H1 (cell line): Measurements from ENCODE around the gene PPP1R13B. TPM values are rescaled to one million over a fixed set of nuclear protein-coding genes. Genes with fewer than 3 reads are reported as not detected.
"Not testable (repeated sequence)": the region's sequence is repeated elsewhere in the genome, so short reads cannot be mapped to it uniquely, and the experiment has no call there.

Source experiments
- CTCF ChIA-PET: fragments of 300-600 bp; sonication (Branson Sonifier 250); formaldehyde crosslinking; loops from one replicate; lab custom pipeline; 2021; ENCODE audit not compliant: partially characterized antibody; lab: Charles Lee
- POLR2A ChIA-PET: fragments of 300-600 bp; sonication (Branson Sonifier 250); formaldehyde crosslinking; loops from one replicate; lab custom pipeline; 2021; ENCODE audit warnings: inconsistent platforms; ENCODE audit not compliant: partially characterized antibody; lab: Charles Lee
- DNase-seq, 2 experiments: peaks; one replicate each; pipeline versions ENCODE4 v3.0.0 to v3.0.0-alpha.2; 2010 to 2022; ENCODE audit warnings: low spot score in 2 of 2, low read depth in 1 of 2, mixed read lengths in 1 of 2
- FAIRE-seq: peaks from 2 replicates; lab custom pipeline; 2011; peaks lifted over from hg19 to GRCh38; lab: Jason Lieb, UNC
- H2AFZ ChIP-seq: 2 replicates; pipeline ENCODE4 v1.8.1; 2012; ENCODE audit warnings: low read length, inconsistent platforms
- H2AK5ac ChIP-seq: 2 replicates; pipeline ENCODE4 v1.6.1; 2013; ENCODE audit warnings: low read depth, low read length
- H2BK120ac ChIP-seq: replicated peaks from 2 replicates; pipeline ENCODE3; 2013; ENCODE audit warnings: low read depth, low read length, inconsistent platforms
- H2BK12ac ChIP-seq: 2 replicates; pipeline ENCODE4 v1.6.1; 2013; ENCODE audit warnings: low read depth, low read length
- H2BK15ac ChIP-seq: 2 replicates; pipeline ENCODE4 v1.6.1; 2013; ENCODE audit warnings: low read length
- H2BK20ac ChIP-seq: 2 replicates; pipeline ENCODE4 v1.6.1; 2013; ENCODE audit warnings: low read length
- H2BK5ac ChIP-seq: 2 replicates; pipeline ENCODE4 v1.6.1; 2013; ENCODE audit warnings: low read depth, low read length
- H3K14ac ChIP-seq: 2 replicates; pipeline ENCODE4 v1.6.1; 2013; ENCODE audit warnings: inconsistent platforms; ENCODE audit not compliant: insufficient read length
- H3K18ac ChIP-seq: 2 replicates; pipeline ENCODE4 v1.6.1; 2013; ENCODE audit warnings: low read length; ENCODE audit errors: extremely low read depth
- H3K23ac ChIP-seq: 2 replicates; pipeline ENCODE4 v1.6.1; 2013; ENCODE audit warnings: inconsistent platforms; ENCODE audit not compliant: insufficient read length
- H3K23me2 ChIP-seq: 2 replicates; pipeline ENCODE4 v1.6.1; 2013; ENCODE audit warnings: low read depth, low read length
- H3K27ac ChIP-seq: 2 replicates; pipeline ENCODE4 v1.6.1; 2011; ENCODE audit warnings: low read depth, low read length, inconsistent platforms
- H3K27me3 ChIP-seq, 4 experiments: replicated peaks in 1 of 4; 1 replicate in 1 of 4; 2 replicates in 3 of 4; pipeline versions ENCODE4 v1.6.1 to v1.8.1; 2011 to 2013; ENCODE audit warnings: low read length in 3 of 4, mild to moderate bottlenecking in 3 of 4, inconsistent platforms in 2 of 4, mixed read lengths in 2 of 4, moderate library complexity in 1 of 4; ENCODE audit not compliant: control insufficient read depth in 3 of 4, insufficient read depth in 3 of 4; ENCODE audit errors: extremely low read depth in 1 of 4
- H3K36me3 ChIP-seq, 4 experiments: 2 replicates each; pipeline versions ENCODE4 v1.6.1 to v1.8.1; 2011 to 2013; ENCODE audit warnings: mild to moderate bottlenecking in 4 of 4, low read length in 3 of 4, moderate library complexity in 2 of 4, control low read depth in 1 of 4, inconsistent platforms in 1 of 4; ENCODE audit not compliant: insufficient read depth in 4 of 4, control insufficient read depth in 2 of 4
- H3K4ac ChIP-seq: replicated peaks from 2 replicates; pipeline ENCODE3; 2013; ENCODE audit warnings: low read length, low read depth, mixed read lengths, inconsistent platforms; ENCODE audit not compliant: insufficient read length
- H3K4me1 ChIP-seq, 4 experiments: replicated peaks in 1 of 4; 1 replicate in 1 of 4; 2 replicates in 3 of 4; pipeline versions ENCODE4 v1.6.1 to v1.8.1; 2011 to 2013; ENCODE audit warnings: low read length in 3 of 4, inconsistent platforms in 2 of 4, mixed read lengths in 1 of 4; ENCODE audit not compliant: insufficient read depth in 4 of 4, control insufficient read depth in 3 of 4
- H3K4me2 ChIP-seq, 2 experiments: 2 replicates each; pipeline versions ENCODE4 v1.6.1 to v1.8.1; 2011 to 2013; ENCODE audit warnings: low read depth in 2 of 2, low read length in 2 of 2, control low read depth in 1 of 2, inconsistent platforms in 1 of 2, mild to moderate bottlenecking in 1 of 2; ENCODE audit not compliant: insufficient read depth in 1 of 2
- H3K4me3 ChIP-seq, 4 experiments: fragments of 200-600, 300-600 bp in 1 of 4; sonication (generic), shearing (Covaris generic), sonication (Bioruptor Twin) in 1 of 4; 2 replicates each; pipeline versions ENCODE4 v1.5.1 to v1.8.1; 2011 to 2016; ENCODE audit warnings: low read length in 4 of 4, low read depth in 3 of 4, control low read depth in 2 of 4, inconsistent platforms in 2 of 4, mild to moderate bottlenecking in 2 of 4, mixed read lengths in 1 of 4, moderate library complexity in 1 of 4; ENCODE audit not compliant: insufficient read depth in 2 of 4; ENCODE audit errors: extremely low read depth in 1 of 4
- H3K56ac ChIP-seq: replicated peaks from 2 replicates; pipeline ENCODE3; 2013; ENCODE audit warnings: low read depth, mild to moderate bottlenecking, mixed read lengths, low read length, inconsistent platforms; ENCODE audit not compliant: insufficient read length
- H3K79me1 ChIP-seq: 2 replicates; pipeline ENCODE4 v1.6.1; 2013; ENCODE audit warnings: low read depth, low read length, control low read depth
- H3K79me2 ChIP-seq, 2 experiments: 2 replicates each; pipeline versions ENCODE4 v1.6.1 to v1.8.1; 2012 to 2013; ENCODE audit warnings: low read length in 2 of 2, mild to moderate bottlenecking in 2 of 2, inconsistent platforms in 1 of 2; ENCODE audit not compliant: insufficient read depth in 2 of 2, control insufficient read depth in 1 of 2
- H3K9ac ChIP-seq, 4 experiments: replicated peaks in 1 of 4; 1 replicate in 1 of 4; 2 replicates in 3 of 4; pipeline versions ENCODE4 v1.6.1 to v1.8.1; 2011 to 2013; ENCODE audit warnings: low read depth in 3 of 4, low read length in 3 of 4, control low read depth in 2 of 4, mild to moderate bottlenecking in 2 of 4, moderate library complexity in 2 of 4, inconsistent platforms in 1 of 4; ENCODE audit errors: extremely low read depth in 1 of 4
- H3K9me3 ChIP-seq, 2 experiments: 2 replicates each; pipeline versions ENCODE4 v1.6.1 to v1.8.1; 2012 to 2013; ENCODE audit warnings: mild to moderate bottlenecking in 2 of 2, moderate library complexity in 2 of 2, control low read depth in 1 of 2, inconsistent platforms in 1 of 2, low read depth in 1 of 2, low read length in 1 of 2, mixed read lengths in 1 of 2; ENCODE audit not compliant: insufficient read depth in 2 of 2
- H4K20me1 ChIP-seq, 2 experiments: replicated peaks in 1 of 2; 2 replicates each; pipeline versions ENCODE3 to v1.8.1; 2011 to 2013; ENCODE audit warnings: inconsistent platforms in 2 of 2, low read length in 2 of 2, mild to moderate bottlenecking in 1 of 2; ENCODE audit not compliant: insufficient read depth in 2 of 2, control insufficient read depth in 1 of 2
- H4K5ac ChIP-seq: 2 replicates; pipeline ENCODE4 v1.6.1; 2013; ENCODE audit warnings: low read length, low read depth, mixed read lengths, inconsistent platforms; ENCODE audit not compliant: insufficient read length
- H4K8ac ChIP-seq: 2 replicates; pipeline ENCODE4 v1.8.0; 2013; ENCODE audit warnings: mild to moderate bottlenecking, moderate library complexity, low read length, inconsistent platforms; ENCODE audit not compliant: insufficient read depth; ENCODE audit errors: extremely low read depth
- H4K91ac ChIP-seq: replicated peaks from 2 replicates; pipeline ENCODE3; 2013; ENCODE audit warnings: low read length, mixed read lengths, inconsistent platforms; ENCODE audit not compliant: insufficient read length
- WGBS, 2 experiments: shearing (Covaris generic) in 1 of 2; methylation state at CpG; one replicate each; pipeline versions ENCODE4 v1.1.6 to v1.1.7; 2013 to 2015; ENCODE audit warnings: low lambda C conversion rate in 2 of 2, mixed read lengths in 2 of 2, inconsistent platforms in 1 of 2, low coverage in 1 of 2, missing lambda C conversion rate in 1 of 2; ENCODE audit not compliant: insufficient replicate concordance in 2 of 2, insufficient coverage in 1 of 2, insufficient read length in 1 of 2; ENCODE audit errors: extremely low coverage in 1 of 2, missing lambda C conversion rate in 1 of 2; 5-methylcytosine and 5-hydroxymethylcytosine counted together
- polyA plus RNA-seq, 7 experiments: library from polyadenylated mRNA; depleted of rRNA in 3 of 7; stranded (reverse) in 5 of 7; unstranded in 2 of 7; fragments of >200 nt in 5 of 7; fragments of 200-250 nt in 2 of 7; gene quantifications; 1 replicate in 5 of 7; 2 replicates in 1 of 7; 4 replicates in 1 of 7; pipeline versions ENCODE4 v1.2.1 to v1.2.3, GENCODE V29; 2011 to 2013; ENCODE audit warnings: missing spikeins in 2 of 7, mixed read lengths in 2 of 7
- total RNA-seq: library from RNA; stranded (reverse); fragmentation: NEBNext Ultra II Directional; extraction: Animal tissue kit (Norgen Biotek cat#: 25700); gene quantifications from 2 replicates; pipeline ENCODE4 v1.2.1, GENCODE V29; 2021

PPP1R13B gene
- total and polyA plus RNA-seq, 2 of the 8 experiments (the other 6 are each of a cell fraction or from before 2014, with no cell fraction given) = 2.6 to 8.9 TPM

- H3K79me1 ChIP-seq, H2AK5ac ChIP-seq, H3K9ac ChIP-seq, H3K23me2 ChIP-seq, H3K56ac ChIP-seq, H3K27ac ChIP-seq, H3K27me3 ChIP-seq, H3K4me1 ChIP-seq, H4K8ac ChIP-seq, H2BK120ac ChIP-seq, FAIRE-seq, H3K23ac ChIP-seq, H3K79me2 ChIP-seq, H3K4me2 ChIP-seq, H2BK5ac ChIP-seq, DNase-seq, H2AFZ ChIP-seq, H3K36me3 ChIP-seq, H3K18ac ChIP-seq, H2BK15ac ChIP-seq, H2BK12ac ChIP-seq, H3K4me3 ChIP-seq, H4K91ac ChIP-seq, H3K14ac ChIP-seq, H3K4ac ChIP-seq, H2BK20ac ChIP-seq, H4K20me1 ChIP-seq, H3K9me3 ChIP-seq, H4K5ac ChIP-seq: not testable (repeated sequence)
- CTCF ChIA-PET = interaction anchor here (3.0 to 3.8 kb wide), 2 partner anchors 11 to 16 kb away, joined by 17 to 31 read pairs; no protein-coding TSS in a partner anchor
- WGBS, 2 experiments = 85% methylated on average over 4 of the region's 8 CpGs; no CpG with 5 or more reads in 1 of the 2 experiments
- POLR2A ChIA-PET = interaction anchor here (0.7 kb wide), 1 partner anchor 10 kb away, joined by 3 read pairs; no protein-coding TSS in a partner anchor
Observed at GRCh38 chr14:103889002-103889312, 41.6 kb upstream of the PPP1R13B start.
